Type B pancreatic cell (in vitro differentiated cells): Measurements from ENCODE around the gene CHST9. TPM values are rescaled to one million over a fixed set of nuclear protein-coding genes. Genes with fewer than 3 reads are reported as not detected.

Experiments
- DNase-seq: peaks from one replicate; pipeline ENCODE4 v3.0.0; 2021; ENCODE audit warnings: mixed read lengths; ENCODE audit not compliant: unreplicated experiment; ENCODE audit errors: extremely low spot score
- H3K27ac Mint-ChIP-seq: 2 replicates; pipeline ENCODE4 v1.8.0; 2021; ENCODE audit warnings: mild to moderate bottlenecking, mixed read lengths
- H3K27me3 Mint-ChIP-seq: 2 replicates; pipeline ENCODE4 v1.8.0; 2021; ENCODE audit warnings: mixed read lengths
- H3K36me3 Mint-ChIP-seq: 2 replicates; pipeline ENCODE4 v1.8.0; 2021; ENCODE audit warnings: mixed read lengths
- H3K4me1 Mint-ChIP-seq: one replicate; pipeline ENCODE4 v1.8.0; 2021; ENCODE audit warnings: mixed read lengths; ENCODE audit not compliant: unreplicated experiment
- H3K4me3 Mint-ChIP-seq: 2 replicates; pipeline ENCODE4 v1.8.0; 2021; ENCODE audit warnings: mild to moderate bottlenecking, mixed read lengths
- H3K9me3 Mint-ChIP-seq: 2 replicates; pipeline ENCODE4 v1.8.0; 2021; ENCODE audit warnings: mixed read lengths
- total RNA-seq: library from RNA; stranded (reverse); gene quantifications from 2 replicates; pipeline ENCODE4 v1.2.1, GENCODE V29; 2021; ENCODE audit warnings: low replicate concordance
- TF ChIP-seq, protein P1 (sequence below): fragments of 200-600 bp; sonication (generic); conservative IDR thresholded peaks from 2 replicates; pipeline ENCODE4 v1.5.0; 2021; ENCODE audit warnings: antibody characterized with exemption, mild to moderate bottlenecking

Gene CHST9
- total RNA-seq, 1 donor from 2014 or later, result 9.9 TPM

DNA sequence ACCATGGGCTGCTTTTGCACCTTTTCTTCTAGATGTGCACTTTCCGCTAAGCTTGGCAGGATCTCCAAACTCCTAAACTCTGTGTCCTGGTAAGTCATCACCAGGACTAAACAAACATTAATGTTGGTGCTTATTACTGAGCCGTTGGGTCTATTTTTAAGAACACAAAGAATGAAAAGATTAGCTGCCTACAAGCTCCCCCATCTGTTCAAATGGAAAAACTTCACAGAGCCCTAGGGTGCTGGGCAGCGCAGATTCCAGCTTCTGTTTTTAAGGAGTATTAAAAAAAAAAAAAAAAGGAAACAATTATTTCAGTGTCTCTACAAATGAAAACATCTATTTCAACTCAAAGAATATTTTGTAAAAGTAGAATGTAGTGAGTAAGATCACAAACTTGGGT, 221.8 kb downstream of the CHST9 start:
- TF ChIP-seq, protein P1, sequence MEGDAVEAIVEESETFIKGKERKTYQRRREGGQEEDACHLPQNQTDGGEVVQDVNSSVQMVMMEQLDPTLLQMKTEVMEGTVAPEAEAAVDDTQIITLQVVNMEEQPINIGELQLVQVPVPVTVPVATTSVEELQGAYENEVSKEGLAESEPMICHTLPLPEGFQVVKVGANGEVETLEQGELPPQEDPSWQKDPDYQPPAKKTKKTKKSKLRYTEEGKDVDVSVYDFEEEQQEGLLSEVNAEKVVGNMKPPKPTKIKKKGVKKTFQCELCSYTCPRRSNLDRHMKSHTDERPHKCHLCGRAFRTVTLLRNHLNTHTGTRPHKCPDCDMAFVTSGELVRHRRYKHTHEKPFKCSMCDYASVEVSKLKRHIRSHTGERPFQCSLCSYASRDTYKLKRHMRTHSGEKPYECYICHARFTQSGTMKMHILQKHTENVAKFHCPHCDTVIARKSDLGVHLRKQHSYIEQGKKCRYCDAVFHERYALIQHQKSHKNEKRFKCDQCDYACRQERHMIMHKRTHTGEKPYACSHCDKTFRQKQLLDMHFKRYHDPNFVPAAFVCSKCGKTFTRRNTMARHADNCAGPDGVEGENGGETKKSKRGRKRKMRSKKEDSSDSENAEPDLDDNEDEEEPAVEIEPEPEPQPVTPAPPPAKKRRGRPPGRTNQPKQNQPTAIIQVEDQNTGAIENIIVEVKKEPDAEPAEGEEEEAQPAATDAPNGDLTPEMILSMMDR, result peak; percentile 48
- Mint-ChIP-seq H3K36me3 (no peaks in the 10 kb centered on the region), H3K27ac (no peak overlapping the region), H3K9me3 (no peaks in the 10 kb centered on the region), H3K4me1 (peaks cover 10% of the 10 kb centered on the region), H3K4me3 (no peak overlapping the region), H3K27me3 (no peaks in the 10 kb centered on the region)
- DNase-seq, result no peak

- H3K27me3 Mint-ChIP-seq, result no peaks in the 10 kb centered on the region
- no peaks in the 10 kb centered on the region for H3K36me3 Mint-ChIP-seq
- no peak for DNase-seq
- H3K4me3 Mint-ChIP-seq, result no peak overlapping the region
- H3K27ac Mint-ChIP-seq, result no peak overlapping the region
- H3K9me3 Mint-ChIP-seq, result no peaks in the 10 kb centered on the region
- TF ChIP-seq, protein P1, result no peak
- H3K4me1 Mint-ChIP-seq, result peaks cover 18% of the 10 kb centered on the region
Measured at GRCh38 chr18:26961839-26962238, 223.3 kb downstream of the CHST9 start.

DNA sequence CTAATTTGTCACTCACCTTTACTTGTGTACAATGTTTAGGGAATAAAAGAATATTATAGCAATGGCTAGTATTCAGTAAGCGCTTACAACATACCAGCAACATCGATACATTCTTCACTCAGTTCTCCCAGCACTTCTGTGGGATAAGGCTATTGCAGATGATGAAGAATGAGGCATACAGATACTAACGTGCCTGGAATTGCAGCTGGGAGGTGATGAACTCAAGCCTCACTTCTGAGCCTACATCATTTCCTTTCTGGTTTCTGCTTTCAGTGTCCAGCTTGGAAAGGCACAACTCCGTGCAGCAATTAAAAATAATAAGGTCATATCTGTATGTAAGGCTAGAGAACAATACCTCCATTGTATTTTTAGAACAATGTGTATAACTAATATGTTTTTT, 224.2 kb downstream of the CHST9 start:
- Mint-ChIP-seq H3K9me3 (no peaks in the 10 kb centered on the region), H3K4me3 (no peak overlapping the region), H3K36me3 (no peaks in the 10 kb centered on the region), H3K27me3 (no peaks in the 10 kb centered on the region), H3K4me1 (peaks cover 23% of the 10 kb centered on the region), H3K27ac (no peak overlapping the region)
- no peak for DNase-seq
- TF ChIP-seq, protein P1, result no peak

- no peak for DNase-seq
Measured at GRCh38 chr18:26956863-26957262, 228.2 kb downstream of the CHST9 start.

GRCh38 chr18:26948703-26949102, 236.4 kb downstream of the CHST9 start:
- DNase-seq, result no peak
- H3K9me3 Mint-ChIP-seq, result peaks cover 2% of the 10 kb centered on the region
- no peaks in the 10 kb centered on the region for H3K36me3 Mint-ChIP-seq
- no peak overlapping the region for H3K27ac Mint-ChIP-seq
- no peak overlapping the region for H3K4me3 Mint-ChIP-seq
- TF ChIP-seq, protein P1, result no peak
- no peaks in the 10 kb centered on the region for H3K27me3 Mint-ChIP-seq
- peaks cover 2% of the 10 kb centered on the region for H3K4me1 Mint-ChIP-seq

More at GRCh38 chr18:26956863-26957262, 228.2 kb downstream of the CHST9 start:
- Mint-ChIP-seq H3K27me3 (no peaks in the 10 kb centered on the region), H3K4me1 (peaks cover 19% of the 10 kb centered on the region), H3K9me3 (no peaks in the 10 kb centered on the region), H3K36me3 (no peaks in the 10 kb centered on the region), H3K27ac (no peak overlapping the region), H3K4me3 (no peak overlapping the region)
- TF ChIP-seq, protein P1, result no peak

GRCh38 chr18:26943906-26944305, 241.2 kb downstream of the CHST9 start:
- Mint-ChIP-seq H3K4me1 (peaks cover 6% of the 10 kb centered on the region), H3K36me3 (no peaks in the 10 kb centered on the region), H3K27ac (no peak overlapping the region), H3K9me3 (peaks cover 6% of the 10 kb centered on the region), H3K4me3 (no peak overlapping the region), H3K27me3 (no peaks in the 10 kb centered on the region)
- DNase-seq, result no peak
- TF ChIP-seq, protein P1, result no peak
